Epidermal melanocyte (primary cell): ENCODE measurements around the gene TBC1D8.

ENCODE experiments used
- DNase-seq: peaks from one replicate; pipeline ENCODE4 v3.0.0; 2011; ENCODE audit warnings: low spot score; ENCODE audit not compliant: insufficient read length

Gene TBC1D8

GRCh38 chr2:101112772-101113157, 38.4 kb downstream of the TBC1D8 start:
- DNase-seq: no peak

GRCh38 chr2:101111917-101112771, 39.0 kb downstream of the TBC1D8 start:
- DNase-seq: peak; percentile 61

- no peak for DNase-seq
Observed at GRCh38 chr2:101111262-101111838, 39.8 kb downstream of the TBC1D8 start.

GRCh38 chr2:101109451-101110118, 41.6 kb downstream of the TBC1D8 start:
- DNase-seq: no peak

- no peak for DNase-seq
Observed at GRCh38 chr2:101108357-101108756, 42.8 kb downstream of the TBC1D8 start.

- no peak for DNase-seq
Observed at GRCh38 chr2:101107241-101107640, 43.9 kb downstream of the TBC1D8 start.

- DNase-seq: no peak
Observed at GRCh38 chr2:101106453-101107181, 44.6 kb downstream of the TBC1D8 start.

GRCh38 chr2:101105654-101106053, 45.5 kb downstream of the TBC1D8 start:
- DNase-seq: no peak

- DNase-seq: no peak
Observed at GRCh38 chr2:101097638-101098037, 53.5 kb downstream of the TBC1D8 start.

- DNase-seq: no peak
Observed at GRCh38 chr2:101096619-101097142, 54.5 kb downstream of the TBC1D8 start.

- DNase-seq: no peak
Observed at GRCh38 chr2:101094351-101094750, 56.8 kb downstream of the TBC1D8 start.

GRCh38 chr2:101089942-101090799, 61.0 kb downstream of the TBC1D8 start:
- DNase-seq: no peak

- no peak for DNase-seq
Observed at GRCh38 chr2:101089419-101089818, 61.8 kb downstream of the TBC1D8 start.

GRCh38 chr2:101087638-101088037, 63.5 kb downstream of the TBC1D8 start:
- DNase-seq: no peak

GRCh38 chr2:101083613-101084012, 67.6 kb downstream of the TBC1D8 start:
- no peak for DNase-seq

GRCh38 chr2:101082998-101083397, 68.2 kb downstream of the TBC1D8 start:
- no peak for DNase-seq

GRCh38 chr2:101081375-101081907, 69.7 kb downstream of the TBC1D8 start:
- DNase-seq: no peak

- DNase-seq: no peak
Observed at GRCh38 chr2:101080211-101081068, 70.7 kb downstream of the TBC1D8 start.

GRCh38 chr2:101076581-101076980, 74.6 kb downstream of the TBC1D8 start:
- DNase-seq: no peak
